GOT3 (cell line): ENCODE measurements around the gene BRD9.
"Not testable (repeated sequence)": the region's sequence is repeated elsewhere in the genome, so short reads cannot be mapped to it uniquely, and the experiment has no call there.

Experiments
- DNase-seq: peaks from one replicate; lab custom pipeline; 2025; ENCODE audit warnings: mixed read lengths; lab: John Stamatoyannopoulos, UW

Gene BRD9

GRCh38 chr5:856531-857425 lies 35.8 kb downstream of the BRD9 start:
- DNase-seq, result no peak

DNA sequence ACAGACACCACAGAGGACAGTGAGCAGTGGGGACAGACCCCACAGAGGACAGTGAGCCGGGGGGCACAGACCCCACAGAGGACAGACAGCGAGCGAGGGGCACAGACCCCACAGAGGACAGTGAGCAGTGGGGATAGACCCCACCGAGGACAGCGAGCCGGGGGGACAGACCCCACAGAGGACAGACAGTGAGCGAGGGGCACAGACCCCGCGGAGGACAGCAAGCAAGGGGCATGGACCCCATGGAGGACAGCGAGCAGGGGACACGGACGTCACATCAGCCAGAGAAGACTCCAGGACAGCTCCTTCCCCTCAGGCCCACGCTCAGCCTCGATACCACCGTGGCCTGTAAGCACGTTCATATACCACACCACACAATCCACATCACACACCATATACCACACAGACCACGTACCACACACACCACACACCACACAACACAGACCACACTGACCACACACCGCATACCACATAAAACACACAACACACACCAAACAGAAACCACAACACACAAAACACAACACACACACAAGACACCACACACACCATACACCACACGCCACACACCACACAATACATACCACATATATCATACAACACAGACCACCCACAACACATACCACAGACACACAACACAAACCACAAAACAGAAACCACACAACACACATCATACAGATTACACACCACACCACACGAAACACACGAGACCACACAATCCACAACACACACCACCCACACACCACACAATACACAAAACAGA lies 36.6 kb downstream of the BRD9 start:
- no peak for DNase-seq

GRCh38 chr5:854966-855743 lies 37.4 kb downstream of the BRD9 start:
- DNase-seq, result no peak

- no peak for DNase-seq
These were observed 38.4 kb downstream of the BRD9 start for GRCh38 chr5:854217-854616.

DNA sequence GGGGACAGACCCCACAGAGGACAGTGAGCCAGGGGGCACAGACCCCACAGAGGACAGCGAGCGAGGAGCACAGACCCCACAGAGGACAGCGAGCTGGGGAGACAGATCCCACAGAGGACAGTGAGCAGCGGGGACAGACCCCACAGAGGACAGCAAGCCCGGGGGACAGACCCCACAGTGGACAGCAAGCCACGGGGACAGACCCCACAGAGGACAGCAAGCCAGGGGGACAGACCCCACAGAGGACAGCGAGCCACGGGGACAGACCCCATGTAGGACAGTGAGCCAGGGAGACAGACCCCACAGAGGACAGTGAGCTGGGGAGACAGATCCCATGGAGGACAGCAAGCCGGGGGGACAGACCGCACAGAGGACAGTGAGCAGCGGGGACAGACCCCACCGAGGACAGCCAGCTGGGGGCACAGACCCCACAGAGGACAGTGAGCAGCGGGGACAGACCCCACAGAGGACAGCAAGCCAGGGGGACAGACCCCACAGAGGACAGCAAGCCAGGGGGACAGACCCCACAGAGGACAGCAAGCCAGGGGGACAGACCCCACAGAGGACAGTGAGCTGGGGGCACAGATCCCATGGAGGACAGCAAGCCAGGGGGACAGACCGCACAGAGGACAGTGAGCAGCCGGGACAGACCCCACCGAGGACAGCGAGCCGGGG lies 39.0 kb downstream of the BRD9 start:
- DNase-seq, result not testable (repeated sequence)

DNA sequence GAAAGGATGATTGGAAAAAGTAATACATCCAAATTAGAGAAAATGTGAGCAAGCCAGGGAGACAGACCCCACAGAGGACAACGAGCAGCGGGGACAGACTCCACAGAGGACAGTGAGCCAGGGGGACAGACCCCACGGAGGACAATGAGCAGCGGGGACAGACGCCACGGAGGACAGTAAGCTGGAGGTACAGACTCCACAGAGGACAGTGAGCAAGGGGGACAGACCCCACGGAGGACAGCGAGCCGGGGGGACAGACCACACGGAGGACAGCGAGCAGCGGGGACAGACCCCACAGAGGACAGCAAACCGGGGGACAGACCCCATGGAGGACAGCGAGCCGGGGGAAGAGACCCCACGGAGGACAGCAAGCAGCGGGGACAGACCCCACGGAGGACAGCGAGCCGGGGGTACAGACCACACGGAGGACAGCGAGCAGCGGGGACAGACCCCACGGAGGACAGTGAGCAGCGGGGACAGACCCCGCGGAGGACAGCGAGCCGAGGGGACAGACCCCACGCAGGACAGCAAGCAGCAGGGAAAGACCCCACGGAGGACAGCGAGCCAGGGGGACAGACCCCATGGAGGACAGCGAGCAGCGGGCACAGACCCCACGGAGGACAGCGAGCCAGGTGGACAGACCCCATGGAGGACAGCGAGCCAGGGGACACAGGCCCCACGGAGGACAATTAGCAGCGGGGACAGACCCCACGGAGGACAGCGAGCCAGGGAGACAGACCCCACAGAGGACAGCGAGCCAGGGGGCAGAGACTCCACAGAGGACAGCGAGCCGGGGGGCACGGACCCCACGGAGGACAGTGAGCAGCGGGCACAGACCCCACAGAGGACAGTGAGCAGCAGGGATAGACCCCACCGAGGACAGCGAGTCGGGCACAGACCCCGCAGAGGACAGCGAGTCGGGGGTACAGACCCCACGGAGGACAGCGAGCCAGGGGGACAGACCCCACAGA lies 39.9 kb downstream of the BRD9 start:
- DNase-seq, result no peak

DNA sequence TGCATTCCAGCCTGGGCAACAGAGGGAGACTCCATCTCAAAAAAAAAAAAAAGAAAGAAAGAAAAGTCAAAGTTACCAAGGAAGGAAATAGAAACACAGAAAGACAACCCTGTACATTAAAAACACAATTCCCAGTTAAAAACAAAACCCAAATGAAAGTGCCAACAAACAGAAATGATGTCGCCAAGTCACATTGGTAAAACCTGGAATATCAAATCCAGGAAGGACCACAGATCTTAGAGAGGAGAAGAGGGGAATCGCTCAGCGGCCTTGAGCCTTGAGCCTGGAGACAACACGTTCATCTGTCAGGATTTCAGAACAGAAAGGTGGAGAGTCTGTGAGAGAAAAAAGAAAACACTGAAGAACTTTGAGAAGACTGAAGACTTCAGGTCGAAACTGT lies 40.6 kb downstream of the BRD9 start:
- no peak for DNase-seq

DNA sequence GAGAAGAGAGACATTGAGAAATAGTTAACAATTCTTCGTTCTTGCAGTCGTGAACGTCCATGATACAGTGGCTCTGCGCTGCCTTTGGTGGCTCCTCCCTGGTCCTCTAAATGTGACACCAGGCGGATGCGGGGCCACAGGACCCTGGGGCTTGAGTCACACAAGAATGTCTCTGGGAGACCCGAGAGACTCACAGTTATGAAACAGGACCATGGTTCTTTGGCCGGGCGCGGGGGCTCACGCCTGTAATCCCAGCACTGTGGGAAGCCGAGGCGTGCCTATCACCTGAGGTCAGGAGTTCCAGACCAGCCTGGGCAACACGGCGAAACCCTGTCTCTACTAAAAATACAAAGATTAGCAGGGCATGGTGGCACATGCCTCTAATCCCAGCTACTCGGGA lies 41.0 kb downstream of the BRD9 start:
- DNase-seq, result no peak

DNA sequence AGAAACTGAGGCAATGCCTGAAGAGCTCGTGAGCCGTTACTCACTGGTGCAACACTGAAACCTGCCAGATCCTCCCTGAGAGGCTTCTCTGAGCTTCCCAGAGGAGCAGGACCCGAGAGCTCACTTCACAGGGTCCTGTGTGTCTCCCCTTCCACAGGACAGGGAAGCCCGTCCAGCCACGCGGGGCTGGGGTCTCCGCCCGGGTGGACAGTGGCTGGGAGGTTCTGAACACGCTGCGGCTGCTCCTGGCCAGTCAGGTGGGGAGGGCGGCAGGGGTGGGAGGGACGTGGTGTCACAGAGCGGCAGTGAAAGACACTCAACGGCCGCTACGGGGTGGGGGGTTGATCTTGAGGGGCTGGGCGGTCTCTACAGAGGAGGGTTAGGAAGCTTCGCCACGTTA lies 41.5 kb downstream of the BRD9 start:
- DNase-seq, result no peak

DNA sequence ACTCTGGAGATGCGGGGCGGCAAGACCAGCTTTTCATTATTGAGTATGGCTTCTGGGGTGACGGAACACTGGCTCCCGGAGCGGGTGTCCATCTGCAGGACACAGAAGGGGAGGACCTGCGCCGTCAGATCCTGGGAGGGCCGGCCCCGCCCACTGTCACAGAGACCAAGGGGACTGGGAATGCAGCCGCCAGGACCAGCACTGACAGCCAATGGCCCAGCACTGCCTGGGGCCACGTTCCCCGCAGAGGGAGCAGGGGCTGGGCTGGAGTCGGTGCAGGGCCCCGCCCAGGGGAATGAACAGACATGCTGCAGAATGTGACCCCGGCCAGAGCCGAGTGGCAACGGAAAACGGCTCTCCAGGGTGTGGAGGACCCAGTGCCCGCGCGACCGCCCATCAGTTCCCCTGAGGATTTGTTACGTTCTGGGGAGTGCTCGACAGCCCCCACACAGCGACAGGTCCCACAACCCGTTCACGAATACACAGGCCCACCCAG lies 42.0 kb downstream of the BRD9 start, which contains the start of gene ZDHHC11:
Gene ZDHHC11 (minus strand): TSS at position 476 of the 496 bp plus-strand sequence. CDS start 384 bp downstream, at position 92.
- no peak for DNase-seq

DNA sequence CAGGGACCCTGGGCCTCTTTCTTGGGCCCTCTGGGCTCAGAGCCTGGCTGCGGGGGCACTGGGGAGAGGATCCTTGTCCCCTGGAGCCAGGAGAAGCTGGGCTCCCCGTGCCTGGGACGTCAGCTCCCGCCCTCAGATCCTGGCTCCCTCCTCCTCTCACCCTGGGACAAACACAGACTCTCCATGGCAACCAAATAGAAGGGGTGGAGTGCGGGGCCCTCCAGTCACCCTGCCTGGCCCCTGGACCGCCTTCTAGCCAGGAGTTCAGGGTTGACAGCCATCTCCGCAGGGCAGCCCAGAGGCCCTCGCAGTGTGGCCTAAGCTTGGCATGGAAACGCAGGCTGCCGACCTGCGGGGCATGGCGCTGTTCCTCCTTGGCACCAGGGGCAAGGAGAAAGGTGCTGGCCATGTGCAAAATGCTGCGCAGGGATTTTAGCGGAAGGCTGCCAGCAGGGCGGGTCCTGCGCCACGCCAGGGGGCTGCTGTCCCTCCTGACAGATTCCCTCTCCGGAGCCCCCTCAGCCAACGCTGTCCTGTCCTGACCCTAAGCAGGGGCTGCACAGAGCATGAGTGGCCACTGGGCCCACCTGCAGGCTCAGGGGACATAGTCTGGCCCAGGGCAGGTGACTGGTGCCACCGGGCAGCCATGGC lies 42.8 kb downstream of the BRD9 start:
- no peak for DNase-seq

DNA sequence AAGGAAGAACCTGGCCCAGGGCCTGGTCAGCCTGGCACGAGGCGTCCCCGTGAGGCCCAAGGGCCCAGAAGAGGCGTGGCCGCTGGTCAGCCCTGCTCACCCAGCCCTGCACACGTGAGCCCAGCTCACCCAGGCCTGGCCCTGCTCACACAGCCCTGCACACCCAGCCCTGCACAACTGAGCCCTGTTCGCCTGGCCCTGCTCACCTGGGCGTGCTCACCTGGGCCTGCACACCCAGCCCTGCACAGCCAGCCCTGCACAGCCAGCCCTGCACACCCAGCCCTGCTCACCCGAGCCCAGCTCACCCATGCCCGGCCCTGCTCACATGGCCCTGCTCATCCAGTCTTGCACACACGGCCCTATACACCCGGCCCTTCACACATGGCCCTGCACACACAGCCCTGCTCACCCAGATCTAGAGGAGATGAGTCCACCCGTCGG lies 43.9 kb downstream of the BRD9 start:
- no peak for DNase-seq

- DNase-seq, result not testable (repeated sequence)
These were observed 44.9 kb downstream of the BRD9 start for GRCh38 chr5:847736-848135.

DNA sequence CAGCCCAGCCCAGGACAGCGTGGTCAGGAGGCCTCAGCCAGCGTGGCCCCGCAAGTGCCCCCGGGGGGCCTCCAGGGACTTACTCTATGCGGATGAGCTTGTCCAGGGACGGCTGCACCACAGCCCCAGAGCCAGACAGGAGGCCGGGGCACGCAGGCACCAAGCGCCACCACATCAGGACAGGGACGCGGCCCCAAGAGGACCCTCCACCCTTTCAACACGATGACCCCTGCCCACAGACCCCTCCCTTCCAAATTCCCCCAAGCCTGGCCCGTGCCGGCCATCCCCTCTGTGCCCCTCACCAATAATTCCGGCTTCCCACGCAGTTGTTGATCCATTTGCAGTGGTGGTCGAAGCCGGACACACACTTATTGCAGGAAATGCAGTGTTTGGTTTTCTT lies 45.4 kb downstream of the BRD9 start:
- DNase-seq, result not testable (repeated sequence)

DNA sequence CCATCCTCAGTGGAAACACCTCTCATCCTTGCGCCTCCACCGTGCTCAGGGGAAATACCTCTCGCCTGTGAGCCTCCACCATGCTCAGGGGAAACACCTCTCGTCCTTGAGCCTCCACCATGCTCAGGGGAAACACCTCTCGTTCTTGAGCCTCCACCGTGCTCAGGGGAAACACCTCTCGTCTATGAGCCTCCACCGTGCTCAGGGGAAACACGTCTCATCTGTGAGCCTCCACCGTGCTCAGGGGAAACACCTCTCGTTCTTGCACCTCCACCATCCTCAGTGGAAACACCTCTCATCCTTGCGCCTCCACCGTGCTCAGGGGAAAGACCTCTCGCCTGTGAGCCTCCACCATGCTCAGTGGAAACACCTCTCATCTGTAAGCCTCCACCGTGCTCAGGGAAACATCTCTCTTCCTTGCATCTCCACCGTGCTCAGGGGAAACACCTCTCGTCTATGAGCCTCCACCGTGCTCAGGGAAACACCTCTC lies 46.0 kb downstream of the BRD9 start:
- not testable (repeated sequence) for DNase-seq

- DNase-seq, result not testable (repeated sequence)
These were observed 46.7 kb downstream of the BRD9 start for GRCh38 chr5:845676-846601.

DNA sequence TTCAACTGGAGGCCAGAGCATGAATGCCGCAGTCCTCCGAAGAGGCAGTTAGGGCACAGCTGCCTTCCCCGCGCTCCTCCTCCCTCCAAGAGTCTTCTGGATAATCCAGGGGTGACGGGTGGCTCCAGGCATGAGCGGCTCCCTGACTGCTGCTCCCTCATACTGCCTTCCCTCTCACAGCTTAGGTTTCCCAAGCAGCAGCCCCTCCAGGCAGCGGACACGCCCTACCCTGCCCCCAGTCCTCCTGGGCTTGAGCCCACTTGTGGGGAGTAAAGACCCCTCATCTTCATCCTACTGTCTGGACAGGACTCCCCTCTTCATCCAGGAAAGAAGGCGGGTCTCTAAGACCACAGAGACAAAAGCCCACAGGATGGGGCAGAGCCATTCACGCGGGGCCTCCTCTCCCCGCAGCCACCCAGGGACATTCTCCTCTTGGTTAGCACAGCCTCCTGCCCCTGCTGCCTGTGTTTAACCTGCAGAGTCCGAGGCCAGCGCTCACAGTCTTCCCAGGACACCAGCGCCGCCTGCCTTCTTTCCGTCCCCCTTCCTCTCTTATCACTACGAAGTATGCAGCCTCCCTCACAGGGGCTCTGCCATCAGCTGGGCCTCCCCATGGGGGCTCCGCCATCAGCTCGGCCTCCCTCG lies 47.4 kb downstream of the BRD9 start:
- DNase-seq, result not testable (repeated sequence)

- not testable (repeated sequence) for DNase-seq
These were observed 48.2 kb downstream of the BRD9 start for GRCh38 chr5:844426-844825.
